Epithelial cell of esophagus (primary cell): ENCODE results near the gene LYRM7.

ENCODE experiments used
- DNase-seq: peaks from one replicate; pipeline ENCODE4 v3.0.0; 2010; ENCODE audit warnings: low read depth
- H3K4me3 ChIP-seq: 2 replicates; pipeline ENCODE4 v1.5.1; 2011; ENCODE audit warnings: mild to moderate bottlenecking, low read length, control low read depth
- TF ChIP-seq, protein P1 (sequence below): IDR thresholded peaks from 2 replicates; pipeline ENCODE4 v1.5.1; 2011; ENCODE audit warnings: low read depth, mild to moderate bottlenecking, low read length, control low read depth, inconsistent platforms; ENCODE audit not compliant: insufficient read depth; ENCODE audit errors: missing control alignments

The LYRM7 gene

DNA sequence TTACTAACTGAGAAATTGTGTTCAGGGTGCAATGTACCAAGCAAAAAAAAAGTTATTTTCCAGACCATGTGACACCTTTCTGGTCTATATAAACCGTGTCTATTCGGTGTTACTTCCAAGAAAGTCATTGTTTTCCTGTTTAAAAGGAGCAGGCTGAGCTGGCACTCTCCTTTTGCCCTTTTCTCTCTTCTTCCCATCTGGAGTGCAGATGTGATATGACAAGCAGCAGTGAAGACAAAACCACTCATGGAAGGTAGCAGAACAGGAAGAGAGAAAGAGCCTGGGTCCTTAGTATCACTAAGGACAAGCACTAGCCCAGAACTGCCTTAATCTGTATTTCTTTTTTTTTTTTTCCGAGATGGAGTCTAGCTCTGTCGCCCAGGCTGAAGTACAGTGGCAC is 25.6 kb downstream of the LYRM7 start:
- H3K4me3 ChIP-seq: no peak overlapping the region
- DNase-seq: no peak
- TF ChIP-seq, protein P1, sequence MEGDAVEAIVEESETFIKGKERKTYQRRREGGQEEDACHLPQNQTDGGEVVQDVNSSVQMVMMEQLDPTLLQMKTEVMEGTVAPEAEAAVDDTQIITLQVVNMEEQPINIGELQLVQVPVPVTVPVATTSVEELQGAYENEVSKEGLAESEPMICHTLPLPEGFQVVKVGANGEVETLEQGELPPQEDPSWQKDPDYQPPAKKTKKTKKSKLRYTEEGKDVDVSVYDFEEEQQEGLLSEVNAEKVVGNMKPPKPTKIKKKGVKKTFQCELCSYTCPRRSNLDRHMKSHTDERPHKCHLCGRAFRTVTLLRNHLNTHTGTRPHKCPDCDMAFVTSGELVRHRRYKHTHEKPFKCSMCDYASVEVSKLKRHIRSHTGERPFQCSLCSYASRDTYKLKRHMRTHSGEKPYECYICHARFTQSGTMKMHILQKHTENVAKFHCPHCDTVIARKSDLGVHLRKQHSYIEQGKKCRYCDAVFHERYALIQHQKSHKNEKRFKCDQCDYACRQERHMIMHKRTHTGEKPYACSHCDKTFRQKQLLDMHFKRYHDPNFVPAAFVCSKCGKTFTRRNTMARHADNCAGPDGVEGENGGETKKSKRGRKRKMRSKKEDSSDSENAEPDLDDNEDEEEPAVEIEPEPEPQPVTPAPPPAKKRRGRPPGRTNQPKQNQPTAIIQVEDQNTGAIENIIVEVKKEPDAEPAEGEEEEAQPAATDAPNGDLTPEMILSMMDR: no peak

DNA sequence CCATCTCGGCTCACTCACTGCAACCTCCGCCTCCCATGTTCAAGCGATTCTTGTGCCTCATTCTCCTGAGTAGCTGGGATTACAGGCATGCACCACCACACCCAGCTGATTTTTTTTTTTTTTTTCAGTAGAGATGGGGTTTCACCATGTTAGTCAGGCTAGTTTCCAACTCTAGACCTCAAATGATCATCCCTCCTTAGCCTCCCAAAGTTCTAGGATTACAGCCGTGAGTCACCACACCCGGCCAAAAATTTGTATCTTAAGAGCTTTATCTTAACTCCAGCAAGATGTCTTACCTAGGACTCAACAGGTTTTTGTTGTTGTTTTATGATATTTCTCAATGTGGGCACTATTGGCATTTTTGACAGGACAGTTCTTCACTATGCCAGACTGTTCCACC is 27.9 kb downstream of the LYRM7 start:
- no peak overlapping the region for H3K4me3 ChIP-seq
- no peak for DNase-seq
- TF ChIP-seq, protein P1: no peak

DNA sequence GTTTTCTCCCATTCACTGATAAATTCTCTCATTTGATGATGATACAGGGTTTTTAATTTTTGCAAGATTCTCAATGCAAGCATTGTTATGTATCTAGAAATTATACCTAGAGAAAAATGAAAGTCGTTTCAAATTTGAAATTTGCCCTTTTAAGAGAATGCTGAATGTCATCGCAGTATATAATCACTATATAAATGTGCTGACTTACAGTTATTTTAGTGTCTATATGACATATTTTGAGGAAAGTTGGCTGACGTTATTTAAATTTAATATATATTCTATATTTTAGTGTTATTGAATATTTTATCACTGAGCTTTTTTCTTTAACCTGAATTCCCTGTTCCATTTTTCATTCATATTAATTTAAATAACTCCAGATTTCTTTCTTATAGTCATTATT is 29.8 kb downstream of the LYRM7 start:
- H3K4me3 ChIP-seq: no peak overlapping the region
- DNase-seq: no peak
- TF ChIP-seq, protein P1: no peak

DNA sequence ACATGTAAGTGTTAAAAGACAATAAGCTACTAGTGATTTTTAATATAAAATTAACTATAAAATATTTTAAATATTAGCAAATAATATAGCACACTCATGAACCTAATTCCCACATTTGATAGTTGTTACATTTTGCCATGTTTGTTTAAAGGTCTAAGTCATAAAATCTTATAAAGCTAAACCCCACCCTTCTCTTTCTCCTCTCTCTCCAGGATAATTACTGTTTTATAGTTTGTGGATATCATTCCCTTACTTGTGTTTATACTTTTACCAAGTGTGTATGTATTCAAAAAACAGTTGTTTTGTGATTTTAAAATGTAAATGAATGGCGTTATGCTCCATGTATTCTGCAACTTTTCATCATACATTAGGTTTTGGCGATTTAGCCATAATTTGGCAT is 34.2 kb downstream of the LYRM7 start:
- TF ChIP-seq, protein P1: no peak

DNA sequence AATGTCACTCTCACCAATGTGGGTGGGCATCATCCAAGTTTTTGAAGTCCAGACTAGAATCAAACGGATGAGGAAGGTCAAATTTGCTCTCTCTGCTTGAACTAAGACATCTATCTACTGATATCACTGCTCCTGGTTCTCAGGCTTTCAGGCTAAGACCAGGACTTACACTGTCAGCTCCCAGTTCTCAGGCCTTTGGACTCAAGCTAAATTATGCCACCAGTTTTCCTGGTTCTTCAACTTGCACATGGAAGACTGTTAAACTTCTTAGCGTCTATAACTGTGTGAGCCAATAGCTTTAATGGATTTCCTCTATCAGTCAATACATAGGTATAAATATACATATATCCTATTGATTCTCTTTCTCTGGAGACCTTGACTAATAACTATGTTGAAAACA is 35.3 kb downstream of the LYRM7 start:
- no peak overlapping the region for H3K4me3 ChIP-seq
- DNase-seq: no peak
- TF ChIP-seq, protein P1: no peak

More for the DNA sequence above, 34.2 kb downstream of the LYRM7 start:
- H3K4me3 ChIP-seq: no peak overlapping the region
- no peak for DNase-seq

DNA sequence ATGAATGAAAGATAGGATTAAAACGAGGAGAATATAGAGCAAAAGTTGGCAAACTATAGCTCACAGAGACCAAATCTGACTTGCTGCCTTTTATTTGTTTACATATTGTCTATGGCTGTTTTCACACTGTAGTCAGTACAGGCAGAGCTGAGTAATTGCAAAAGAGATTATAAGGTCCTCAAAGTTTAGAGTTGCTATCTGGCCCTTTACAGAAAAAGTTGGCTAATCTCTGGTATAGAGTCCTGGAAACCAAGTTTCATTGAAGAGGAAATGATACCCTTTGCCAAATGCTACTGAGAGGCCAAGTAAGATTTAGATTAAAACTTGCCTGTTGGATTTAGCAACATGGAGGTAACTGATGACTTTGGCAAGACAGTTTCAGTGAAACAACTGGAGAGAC is 36.0 kb downstream of the LYRM7 start:
- H3K4me3 ChIP-seq: no peak overlapping the region
- TF ChIP-seq, protein P1: no peak
- DNase-seq: no peak

DNA sequence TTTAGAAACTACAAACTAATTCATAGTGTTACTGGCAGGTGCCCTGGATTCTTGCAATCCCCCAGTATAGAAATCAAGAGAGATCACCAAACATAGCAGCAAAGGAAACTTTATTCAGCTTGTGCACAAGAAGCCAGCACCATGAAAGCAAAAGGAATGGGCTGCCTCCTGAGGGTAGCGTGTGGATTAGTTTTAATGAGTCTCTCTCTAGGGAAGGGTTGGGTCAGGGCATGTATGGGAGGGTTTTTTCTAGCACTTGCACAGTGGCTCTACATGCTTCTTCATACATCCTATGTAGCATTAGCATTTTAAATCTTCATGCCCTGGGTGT is 38.4 kb downstream of the LYRM7 start:
- no peak for DNase-seq
- TF ChIP-seq, protein P1: no peak
- no peak overlapping the region for H3K4me3 ChIP-seq
